GM18526 (cell line): Measurements from ENCODE around the gene TMEM47.

Source experiments
- POLR2A ChIP-seq: IDR thresholded peaks from 3 replicates; pipeline ENCODE4 v1.6.1; 2011; ENCODE audit not compliant: insufficient read length; ENCODE audit errors: extremely low read depth

The TMEM47 gene

GRCh38 chrX:34619920-34620319 lies 37.2 kb downstream of the TMEM47 start:
- TF ChIP-seq POLR2A = no peak

GRCh38 chrX:34612036-34612435 lies 45.0 kb downstream of the TMEM47 start:
- no peak for TF ChIP-seq POLR2A

GRCh38 chrX:34598362-34598761 lies 58.7 kb downstream of the TMEM47 start:
- TF ChIP-seq POLR2A = no peak

- TF ChIP-seq POLR2A = no peak
These were observed 70.1 kb downstream of the TMEM47 start for GRCh38 chrX:34586936-34587335.

- no peak for TF ChIP-seq POLR2A
These were observed 70.7 kb downstream of the TMEM47 start for GRCh38 chrX:34586346-34586911.

GRCh38 chrX:34585561-34585960 lies 71.5 kb downstream of the TMEM47 start:
- no peak for TF ChIP-seq POLR2A

- no peak for TF ChIP-seq POLR2A
These were observed 72.3 kb downstream of the TMEM47 start for GRCh38 chrX:34584781-34585180.

GRCh38 chrX:34580069-34580468 lies 77.0 kb downstream of the TMEM47 start:
- TF ChIP-seq POLR2A = no peak

DNA sequence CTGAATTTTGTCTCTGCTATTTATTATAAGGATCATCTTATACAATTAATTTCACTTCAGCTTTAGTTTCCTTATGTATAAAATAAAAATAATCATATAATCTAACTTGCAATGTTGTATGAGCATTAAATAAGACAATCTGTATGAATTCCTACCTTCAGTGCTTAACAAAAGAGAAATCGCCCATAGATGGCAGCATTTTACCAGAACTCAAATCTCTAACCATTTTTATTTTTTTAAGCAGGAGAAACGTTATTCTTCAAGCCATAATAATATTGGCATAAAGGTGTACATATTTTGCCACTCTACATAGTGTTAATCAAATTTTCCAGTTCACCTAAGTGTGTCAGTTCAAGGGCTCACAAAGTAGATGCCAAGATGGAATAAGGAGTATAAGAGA lies 78.8 kb downstream of the TMEM47 start:
- TF ChIP-seq POLR2A = no peak
